Left lobe of liver (tissue), 2 donors: ENCODE results near the gene E2F3. TPM values are rescaled to one million over a fixed set of nuclear protein-coding genes. Genes with fewer than 3 reads are reported as not detected.

Experiments
- ATAC-seq: fragments of 200-7000 bp; cut with Tn5 transposase; one replicate; pipeline ENCODE4 v1.9.1; 2020; ENCODE audit warnings: mild to moderate bottlenecking, moderate library complexity
- DNase-seq: peaks from one replicate; pipeline ENCODE4 v3.0.0-alpha.2; 2020; ENCODE audit warnings: low spot score
- total RNA-seq: library from RNA; stranded (reverse); gene quantifications from one replicate; pipeline ENCODE4 v1.2.1, GENCODE V29; 2021
- donor health status: DM: no; HTN: no; CAD: no; lungs with moderate emphysema.
- donor health status: DM: no; HTN: yes; CAD: no.

The E2F3 gene
- total RNA-seq, 1 donor from 2014 or later: 1.4 TPM

GRCh38 chr6:20433321-20433720, 31.6 kb downstream of the E2F3 start:
- ATAC-seq: no peak
- no peak for DNase-seq

DNA sequence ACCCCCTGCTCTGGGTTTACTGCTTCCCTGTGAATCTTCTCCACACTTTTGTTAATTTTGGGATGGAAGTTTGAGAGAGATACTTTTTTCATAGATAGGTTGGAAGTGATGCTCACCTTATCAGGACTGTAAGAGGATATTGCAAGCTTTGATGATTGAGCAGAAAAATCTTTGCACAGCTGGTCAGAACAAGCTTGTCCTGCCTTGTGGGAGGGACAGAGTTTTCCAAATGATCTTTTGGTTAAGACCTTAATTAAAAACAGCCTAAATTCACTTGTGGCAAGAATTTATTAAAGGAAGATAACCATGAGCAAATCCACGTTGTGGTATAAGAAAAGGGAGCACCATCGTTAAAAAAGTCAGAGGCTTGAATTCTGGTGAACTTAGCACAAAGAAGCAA, 32.2 kb downstream of the E2F3 start:
- DNase-seq: no peak
- no peak for ATAC-seq

- ATAC-seq: no peak
- no peak for DNase-seq
Observed at GRCh38 chr6:20434766-20435165, 33.1 kb downstream of the E2F3 start.

- DNase-seq: no peak
- no peak for ATAC-seq
Observed at GRCh38 chr6:20436719-20437118, 35.0 kb downstream of the E2F3 start.

- DNase-seq (no peak), ATAC-seq (no peak)
Observed at GRCh38 chr6:20437639-20438038, 36.0 kb downstream of the E2F3 start.

- no peak for DNase-seq
- ATAC-seq: no peak
Observed at GRCh38 chr6:20438462-20439070, 36.9 kb downstream of the E2F3 start.

DNA sequence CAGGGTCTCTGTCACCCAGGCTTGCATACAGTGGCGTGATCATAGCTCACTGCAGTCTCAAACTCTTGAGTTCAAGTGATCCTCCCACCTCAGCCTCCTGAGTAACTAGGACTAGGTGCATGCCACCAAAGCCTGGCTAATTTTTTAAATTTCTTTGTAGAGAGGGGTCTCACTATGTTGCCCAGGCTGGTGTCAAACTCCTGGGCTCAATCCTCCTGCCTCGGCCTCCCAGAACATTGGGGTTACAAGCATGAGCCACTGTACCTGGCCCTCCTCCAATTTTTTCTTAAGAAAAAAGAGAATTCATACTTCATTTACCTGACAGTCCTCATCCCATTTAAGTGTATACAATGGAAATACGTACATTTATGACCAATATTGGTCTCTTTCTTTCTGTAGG, 37.9 kb downstream of the E2F3 start:
- no peak for ATAC-seq

DNA sequence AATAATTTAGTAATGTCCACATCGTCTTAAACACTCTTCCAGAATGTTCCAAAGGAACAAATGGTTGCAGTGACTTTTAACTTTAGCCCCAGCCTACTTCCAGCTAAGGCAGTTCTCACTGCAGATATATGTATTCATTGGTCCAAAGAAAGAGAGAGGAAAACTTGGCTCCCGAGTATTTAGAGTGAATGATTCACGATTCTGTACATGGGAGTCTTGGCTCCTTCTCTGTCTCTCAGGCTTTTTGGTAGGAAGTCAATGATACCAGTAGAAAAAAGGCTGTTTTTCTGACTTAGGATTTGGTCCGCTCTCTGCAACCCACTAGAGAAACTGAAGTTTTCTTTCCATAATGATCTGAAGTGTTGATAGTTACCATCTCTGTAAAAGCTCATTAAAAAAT, 38.6 kb downstream of the E2F3 start:
- DNase-seq (no peak), ATAC-seq (no peak)

More for the DNA sequence above, 37.9 kb downstream of the E2F3 start:
- no peak for DNase-seq

DNA sequence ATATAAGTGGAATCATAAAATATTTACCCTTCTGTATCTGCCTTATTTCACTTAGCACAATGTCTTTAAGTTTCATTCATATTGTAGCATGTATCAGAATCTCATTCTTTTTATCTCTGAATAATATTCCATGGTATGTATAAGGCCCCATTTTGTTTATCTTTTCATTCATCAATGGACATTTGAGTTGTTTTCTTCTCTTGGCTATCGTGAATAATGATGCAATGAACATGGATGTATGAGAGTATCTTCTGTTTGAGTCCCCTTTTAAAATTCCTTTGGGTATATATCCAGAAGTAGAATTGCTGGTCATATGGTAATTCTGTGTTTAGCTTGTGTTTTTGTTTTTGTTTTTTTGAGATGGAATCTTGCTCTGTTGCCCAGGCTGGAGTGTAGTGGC, 39.6 kb downstream of the E2F3 start:
- ATAC-seq (no peak), DNase-seq (no peak)

DNA sequence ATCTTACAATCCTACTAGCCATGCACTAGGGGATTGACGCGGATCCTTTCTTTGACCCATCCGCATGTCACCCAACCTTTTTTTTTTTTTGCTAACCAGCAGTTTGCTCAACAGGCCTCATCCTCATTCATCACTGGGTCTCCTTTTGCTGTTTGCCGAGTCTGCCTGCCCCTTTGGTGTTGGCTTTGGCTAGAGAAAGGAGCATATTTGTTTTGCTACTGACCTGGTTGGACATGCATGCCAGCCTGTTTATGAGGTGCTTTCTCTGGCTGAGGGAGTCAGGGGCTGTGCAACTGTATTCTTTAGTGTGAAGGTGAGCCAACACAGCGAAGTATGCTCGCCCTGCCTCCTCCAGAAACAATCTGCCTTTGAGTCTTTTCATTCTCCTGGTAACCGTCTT, 40.2 kb downstream of the E2F3 start:
- ATAC-seq: peak; percentile 96
- peak; percentile 71 for DNase-seq

GRCh38 chr6:20444786-20445271, 43.1 kb downstream of the E2F3 start:
- DNase-seq: no peak
- no peak for ATAC-seq

DNA sequence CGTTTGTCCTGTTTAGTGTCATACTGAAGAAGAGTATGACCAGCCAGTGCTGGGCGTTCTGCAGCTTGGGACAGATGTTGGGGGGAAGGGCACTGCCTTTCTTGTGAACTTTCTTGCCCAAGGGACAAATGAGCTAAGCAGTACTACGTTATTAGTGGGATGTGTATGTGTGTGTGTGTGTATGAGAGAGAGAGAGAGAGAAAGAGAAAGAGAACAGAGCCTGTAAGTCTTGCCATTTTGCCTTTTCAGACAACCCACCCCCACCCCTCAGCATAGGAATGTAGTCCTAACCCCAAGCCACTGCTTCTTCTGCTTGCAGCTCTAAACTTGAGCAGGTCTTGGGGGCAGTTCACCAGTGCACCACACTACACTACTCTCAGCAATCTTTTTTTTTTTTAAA, 45.5 kb downstream of the E2F3 start:
- no peak for ATAC-seq
- no peak for DNase-seq

GRCh38 chr6:20447581-20448132, 46.0 kb downstream of the E2F3 start:
- ATAC-seq (peak; percentile 76), DNase-seq (no peak)

GRCh38 chr6:20448828-20449227, 47.1 kb downstream of the E2F3 start:
- ATAC-seq: peak; percentile 92

GRCh38 chr6:20454204-20454824, 52.6 kb downstream of the E2F3 start:
- ATAC-seq (no peak), DNase-seq (no peak)

More at GRCh38 chr6:20448828-20449227, 47.1 kb downstream of the E2F3 start:
- peak; percentile 82 for DNase-seq

- DNase-seq: peak; percentile 80
- peak; percentile 99 for ATAC-seq
Observed at GRCh38 chr6:20455251-20455940, 53.7 kb downstream of the E2F3 start.

GRCh38 chr6:20458027-20458894, 56.6 kb downstream of the E2F3 start:
- ATAC-seq (no peak), DNase-seq (no peak)

GRCh38 chr6:20459682-20460081, 58.0 kb downstream of the E2F3 start:
- ATAC-seq (no peak), DNase-seq (no peak)

GRCh38 chr6:20461576-20461975, 59.9 kb downstream of the E2F3 start:
- ATAC-seq (no peak), DNase-seq (no peak)

DNA sequence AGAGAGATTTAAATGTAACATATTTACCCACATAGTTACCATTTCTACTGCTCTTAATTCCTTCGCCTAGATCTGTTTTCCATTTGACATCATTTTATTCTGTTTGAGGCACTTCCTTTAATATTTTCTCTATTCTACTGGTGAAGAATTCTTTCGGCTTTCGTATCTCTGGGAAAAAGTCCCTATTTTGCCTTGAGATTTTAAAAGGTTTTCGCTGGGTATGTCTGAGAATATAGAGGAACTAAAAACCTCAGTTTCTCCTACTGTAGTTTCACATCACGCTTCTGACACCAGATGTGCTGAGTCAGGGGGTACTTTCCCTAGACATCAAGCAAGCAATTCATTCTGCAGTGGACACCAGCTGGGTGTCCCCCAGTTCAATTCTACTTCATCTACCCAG, 61.7 kb downstream of the E2F3 start:
- no peak for ATAC-seq

DNA sequence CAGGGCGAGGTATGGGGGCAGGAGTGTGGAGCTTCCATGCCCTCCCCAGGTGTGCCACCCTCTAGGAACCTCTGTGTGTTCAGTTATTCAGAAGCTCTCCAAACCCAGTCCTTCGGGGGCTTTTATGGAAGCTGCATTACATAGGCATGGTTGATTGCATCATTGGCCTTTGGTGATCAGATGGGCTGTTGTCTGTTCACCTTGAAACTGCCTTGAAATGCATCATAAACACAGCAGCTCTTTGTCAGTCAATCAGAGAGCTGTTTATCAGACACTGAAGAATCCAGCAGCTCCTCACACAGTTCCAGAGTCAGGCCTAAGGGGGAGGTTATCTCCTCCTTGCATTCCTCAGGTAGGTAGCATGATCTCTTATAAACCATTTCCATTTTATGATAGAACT, 62.4 kb downstream of the E2F3 start:
- no peak for ATAC-seq

More for the DNA sequence above, 61.7 kb downstream of the E2F3 start:
- no peak for DNase-seq

More for the DNA sequence above, 62.4 kb downstream of the E2F3 start:
- no peak for DNase-seq
